ENCODE measurements around the gene CCT6B.
"Not testable (repeated sequence)": the region's sequence is repeated elsewhere in the genome, so short reads cannot be mapped to it uniquely, and the experiment has no call there.

The CCT6B gene

GRCh38 chr17:34980681-34981537 is 19.6 kb upstream of the CCT6B start:
- peak; percentile 86 for DNase-seq (ENCODE audit: low read depth, low spot score)

- DNase-seq (ENCODE audit: low read depth, low spot score) = peak; percentile 97
These were observed 19.1 kb upstream of the CCT6B start, which contains the start of gene LIG3 for GRCh38 chr17:34980353-34980680. TSS of gene LIG3 (plus strand) at chr17:34980512. CDS start at chr17:34983006, 2,494 bp downstream.

GRCh38 chr17:34979650-34980352 is 18.5 kb upstream of the CCT6B start:
- no peak for DNase-seq (ENCODE audit: low read depth, low spot score)

GRCh38 chr17:34979153-34979552 is 17.9 kb upstream of the CCT6B start:
- no peak for DNase-seq (ENCODE audit: low read depth, low spot score)

- no peak for DNase-seq (ENCODE audit: low read depth, low spot score)
These were observed 13.8 kb upstream of the CCT6B start for GRCh38 chr17:34974794-34975785.

GRCh38 chr17:34974179-34974578 is 12.9 kb upstream of the CCT6B start:
- no peak for DNase-seq (ENCODE audit: low read depth, low spot score)

- DNase-seq (ENCODE audit: low read depth, low spot score) = no peak
These were observed 2.8 kb downstream of the CCT6B start for GRCh38 chr17:34958438-34958837.

GRCh38 chr17:34950780-34951179 is 10.5 kb downstream of the CCT6B start:
- DNase-seq (ENCODE audit: low read depth, low spot score) = not testable (repeated sequence)

GRCh38 chr17:34930283-34930682 is 31.0 kb downstream of the CCT6B start:
- DNase-seq (ENCODE audit: low read depth, low spot score) = no peak

- no peak for DNase-seq (ENCODE audit: low read depth, low spot score)
These were observed 34.6 kb downstream of the CCT6B start for GRCh38 chr17:34926661-34927060.

- DNase-seq (ENCODE audit: low read depth, low spot score) = no peak
These were observed 40.6 kb downstream of the CCT6B start for GRCh38 chr17:34920676-34921075.

- DNase-seq (ENCODE audit: low read depth, low spot score) = no peak
These were observed 43.9 kb downstream of the CCT6B start for GRCh38 chr17:34917381-34917780.

- no peak for DNase-seq (ENCODE audit: low read depth, low spot score)
These were observed 45.1 kb downstream of the CCT6B start for GRCh38 chr17:34916120-34916519.

GRCh38 chr17:34913001-34913400 is 48.3 kb downstream of the CCT6B start:
- no peak for DNase-seq (ENCODE audit: low read depth, low spot score)

GRCh38 chr17:34909040-34909439 is 52.2 kb downstream of the CCT6B start:
- no peak for DNase-seq (ENCODE audit: low read depth, low spot score)

- DNase-seq (ENCODE audit: low read depth, low spot score) = no peak
These were observed 58.3 kb downstream of the CCT6B start for GRCh38 chr17:34902831-34903547.

- no peak for DNase-seq (ENCODE audit: low read depth, low spot score)
These were observed 61.5 kb downstream of the CCT6B start for GRCh38 chr17:34899643-34900291.

GRCh38 chr17:34895383-34895782 is 65.9 kb downstream of the CCT6B start:
- DNase-seq (ENCODE audit: low read depth, low spot score) = no peak

- no peak for DNase-seq (ENCODE audit: low read depth, low spot score)
These were observed 66.3 kb downstream of the CCT6B start for GRCh38 chr17:34894964-34895363.

GRCh38 chr17:34892461-34893249 is 68.6 kb downstream of the CCT6B start:
- peak; percentile 11 for DNase-seq (ENCODE audit: low read depth, low spot score)

All from astrocyte of the hippocampus (primary cell).